Endodermal cell (in vitro differentiated cells): ENCODE data around the gene FASTKD1. TPM values are rescaled to one million over a fixed set of nuclear protein-coding genes. Genes with fewer than 3 reads are reported as not detected.
A peak's percentile ranks its signal among the peaks of the same experiment; 100 is the strongest.

Experiments
- DNase-seq: peaks from one replicate; pipeline ENCODE4 v3.0.0-alpha.2; 2017
- H3K27ac ChIP-seq: 2 replicates; pipeline ENCODE4 v1.5.1; 2013; ENCODE audit warnings: mild to moderate bottlenecking, low read depth, low read length, moderate library complexity
- H3K27me3 ChIP-seq: 2 replicates; pipeline ENCODE4 v1.6.1; 2013; ENCODE audit warnings: mild to moderate bottlenecking, low read length, moderate library complexity; ENCODE audit not compliant: insufficient read depth, control insufficient read depth, poor library complexity, severe bottlenecking
- H3K36me3 ChIP-seq: 2 replicates; pipeline ENCODE4 v1.7.0; 2013; ENCODE audit warnings: mild to moderate bottlenecking, low read length, moderate library complexity; ENCODE audit not compliant: control insufficient read depth, insufficient read depth
- H3K4me1 ChIP-seq: one replicate; pipeline ENCODE4 v1.7.0; 2013; ENCODE audit warnings: low read length; ENCODE audit not compliant: control insufficient read depth, insufficient read depth
- H3K4me3 ChIP-seq: 2 replicates; pipeline ENCODE4 v1.5.1; 2013; ENCODE audit warnings: mild to moderate bottlenecking, low read length, moderate library complexity
- H3K9ac ChIP-seq: 2 replicates; pipeline ENCODE4 v1.6.1; 2013; ENCODE audit warnings: mild to moderate bottlenecking, low read length, moderate library complexity; ENCODE audit not compliant: poor library complexity, severe bottlenecking; ENCODE audit errors: extremely low read depth
- H3K9me3 ChIP-seq: 2 replicates; pipeline ENCODE4 v1.6.1; 2013; ENCODE audit warnings: mild to moderate bottlenecking, low read length, moderate library complexity; ENCODE audit not compliant: control insufficient read depth
- H3K27ac Mint-ChIP-seq: 2 replicates; pipeline ENCODE4 v1.8.0; 2020; ENCODE audit warnings: mixed read lengths
- H3K27me3 Mint-ChIP-seq: 2 replicates; pipeline ENCODE4 v1.8.0; 2021; ENCODE audit warnings: mild to moderate bottlenecking, mixed read lengths; ENCODE audit not compliant: insufficient read depth
- H3K36me3 Mint-ChIP-seq: 2 replicates; pipeline ENCODE4 v1.8.0; 2020; ENCODE audit warnings: low read depth, mixed read lengths
- H3K4me1 Mint-ChIP-seq: 2 replicates; pipeline ENCODE4 v1.8.0; 2020; ENCODE audit warnings: mixed read lengths
- H3K4me3 Mint-ChIP-seq: 2 replicates; pipeline ENCODE4 v1.8.0; 2020; ENCODE audit warnings: mild to moderate bottlenecking, moderate library complexity, mixed read lengths
- H3K9me3 Mint-ChIP-seq: 2 replicates; pipeline ENCODE4 v1.8.0; 2020; ENCODE audit warnings: mild to moderate bottlenecking, mixed read lengths
- WGBS, 2 experiments: methylation state at CpG; one replicate each; pipeline versions ENCODE4 v1.1.5 to v1.1.7; 2013; ENCODE audit warnings: missing lambda C conversion rate in 2 of 2, mixed read lengths in 1 of 2; ENCODE audit not compliant: insufficient coverage in 1 of 2, insufficient read length in 1 of 2; 5-methylcytosine and 5-hydroxymethylcytosine counted together
- total RNA-seq, 2 donors: library from RNA; stranded (reverse); fragmentation: NEBNext Ultra II Directional in 1 of 2; extraction: Animal tissue kit (Norgen Biotek cat#: 25700) in 1 of 2; gene quantifications; 2 replicates in 1 of 2; 3 replicates in 1 of 2; pipeline ENCODE4 v1.2.1, GENCODE V29; 2021
- TF ChIP-seq, protein P1 (sequence below): fragments of 200-600 bp; sonication (generic); conservative IDR thresholded peaks from 2 replicates; pipeline ENCODE4 v1.5.0; 2021; ENCODE audit warnings: antibody characterized with exemption, mild to moderate bottlenecking

FASTKD1 gene
- total RNA-seq, 2 donors from 2014 or later, result 45.2 to 56.0 TPM

DNA sequence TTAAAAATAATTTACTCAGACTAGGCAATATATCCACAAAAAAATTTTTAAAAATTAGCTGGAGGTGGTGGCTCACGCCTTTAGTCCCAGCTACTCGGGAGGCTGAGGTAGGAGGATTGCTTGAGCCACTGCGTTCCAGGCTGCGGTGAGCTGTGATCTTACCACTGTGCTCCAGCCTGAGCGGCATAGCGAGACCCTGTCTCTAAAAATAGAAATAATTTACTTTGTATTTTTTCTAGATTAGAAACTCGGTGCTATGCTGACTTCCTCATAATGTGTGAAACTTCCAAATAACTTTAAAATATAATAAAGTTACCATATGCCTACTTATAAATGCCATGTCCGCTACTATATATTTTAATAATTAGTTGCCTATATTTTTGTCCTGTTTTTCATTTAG, 17.1 kb upstream of the FASTKD1 start:
- no peak overlapping the region for H3K27ac ChIP-seq
- Mint-ChIP-seq H3K4me1 (peaks cover 7% of the 10 kb centered on the region), H3K9me3 (peaks cover 4% of the 10 kb centered on the region), H3K4me3 (no peak overlapping the region), H3K27me3 (no peaks in the 10 kb centered on the region), H3K27ac (peak overlapping the region; percentile 5), H3K36me3 (peaks cover 14% of the 10 kb centered on the region)
- no peak overlapping the region for H3K9ac ChIP-seq
- H3K36me3 ChIP-seq, result no peaks in the 10 kb centered on the region
- no peak overlapping the region for H3K4me3 ChIP-seq
- 94 to 98% methylated on average over 4 to 7 of the region's 8 CpGs for WGBS, 2 experiments
- no peaks in the 10 kb centered on the region for H3K9me3 ChIP-seq
- TF ChIP-seq, protein P1, sequence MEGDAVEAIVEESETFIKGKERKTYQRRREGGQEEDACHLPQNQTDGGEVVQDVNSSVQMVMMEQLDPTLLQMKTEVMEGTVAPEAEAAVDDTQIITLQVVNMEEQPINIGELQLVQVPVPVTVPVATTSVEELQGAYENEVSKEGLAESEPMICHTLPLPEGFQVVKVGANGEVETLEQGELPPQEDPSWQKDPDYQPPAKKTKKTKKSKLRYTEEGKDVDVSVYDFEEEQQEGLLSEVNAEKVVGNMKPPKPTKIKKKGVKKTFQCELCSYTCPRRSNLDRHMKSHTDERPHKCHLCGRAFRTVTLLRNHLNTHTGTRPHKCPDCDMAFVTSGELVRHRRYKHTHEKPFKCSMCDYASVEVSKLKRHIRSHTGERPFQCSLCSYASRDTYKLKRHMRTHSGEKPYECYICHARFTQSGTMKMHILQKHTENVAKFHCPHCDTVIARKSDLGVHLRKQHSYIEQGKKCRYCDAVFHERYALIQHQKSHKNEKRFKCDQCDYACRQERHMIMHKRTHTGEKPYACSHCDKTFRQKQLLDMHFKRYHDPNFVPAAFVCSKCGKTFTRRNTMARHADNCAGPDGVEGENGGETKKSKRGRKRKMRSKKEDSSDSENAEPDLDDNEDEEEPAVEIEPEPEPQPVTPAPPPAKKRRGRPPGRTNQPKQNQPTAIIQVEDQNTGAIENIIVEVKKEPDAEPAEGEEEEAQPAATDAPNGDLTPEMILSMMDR, result no peak
- no peak for DNase-seq
- H3K4me1 ChIP-seq, result no peaks in the 10 kb centered on the region
- no peaks in the 10 kb centered on the region for H3K27me3 ChIP-seq

DNA sequence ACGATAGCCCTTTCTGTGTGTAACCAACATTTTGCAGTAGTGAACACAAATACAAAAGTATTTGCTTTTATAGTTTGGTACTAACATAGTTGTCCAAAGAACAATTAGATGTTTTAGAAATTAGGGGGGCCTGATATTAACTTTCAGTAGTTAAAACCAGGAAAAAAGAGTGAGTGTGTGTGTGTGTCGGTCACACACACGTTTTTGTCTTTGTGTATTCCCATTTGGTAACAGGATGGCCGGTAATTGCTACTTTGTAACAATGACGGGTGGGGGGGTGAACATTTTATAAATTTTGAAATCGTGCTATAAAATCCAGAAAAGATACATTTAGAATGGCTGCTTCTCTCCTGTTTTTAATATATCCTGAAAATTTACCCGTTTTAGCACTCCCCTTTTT, 12.0 kb upstream of the FASTKD1 start:
- peak overlapping the region; percentile 97 for H3K4me3 Mint-ChIP-seq
- Histone ChIP-seq H3K27me3 (no peaks in the 10 kb centered on the region), H3K4me1 (no peaks in the 10 kb centered on the region), H3K27ac (peak overlapping the region; percentile 35), H3K9me3 (peaks cover 18% of the 10 kb centered on the region), H3K9ac (peak overlapping the region; percentile 98), H3K36me3 (no peaks in the 10 kb centered on the region), H3K4me3 (peak overlapping the region; percentile 100)
- DNase-seq, result no peak
- peaks cover 11% of the 10 kb centered on the region for H3K4me1 Mint-ChIP-seq
- H3K27me3 Mint-ChIP-seq, result no peaks in the 10 kb centered on the region
- peaks cover 17% of the 10 kb centered on the region for H3K36me3 Mint-ChIP-seq
- TF ChIP-seq, protein P1, result no peak
- peak overlapping the region; percentile 100 for H3K27ac Mint-ChIP-seq
- H3K9me3 Mint-ChIP-seq, result peaks cover 22% of the 10 kb centered on the region
- 17 to 39% methylated on average over 3 to 7 of the region's 7 CpGs for WGBS, 2 experiments

DNA sequence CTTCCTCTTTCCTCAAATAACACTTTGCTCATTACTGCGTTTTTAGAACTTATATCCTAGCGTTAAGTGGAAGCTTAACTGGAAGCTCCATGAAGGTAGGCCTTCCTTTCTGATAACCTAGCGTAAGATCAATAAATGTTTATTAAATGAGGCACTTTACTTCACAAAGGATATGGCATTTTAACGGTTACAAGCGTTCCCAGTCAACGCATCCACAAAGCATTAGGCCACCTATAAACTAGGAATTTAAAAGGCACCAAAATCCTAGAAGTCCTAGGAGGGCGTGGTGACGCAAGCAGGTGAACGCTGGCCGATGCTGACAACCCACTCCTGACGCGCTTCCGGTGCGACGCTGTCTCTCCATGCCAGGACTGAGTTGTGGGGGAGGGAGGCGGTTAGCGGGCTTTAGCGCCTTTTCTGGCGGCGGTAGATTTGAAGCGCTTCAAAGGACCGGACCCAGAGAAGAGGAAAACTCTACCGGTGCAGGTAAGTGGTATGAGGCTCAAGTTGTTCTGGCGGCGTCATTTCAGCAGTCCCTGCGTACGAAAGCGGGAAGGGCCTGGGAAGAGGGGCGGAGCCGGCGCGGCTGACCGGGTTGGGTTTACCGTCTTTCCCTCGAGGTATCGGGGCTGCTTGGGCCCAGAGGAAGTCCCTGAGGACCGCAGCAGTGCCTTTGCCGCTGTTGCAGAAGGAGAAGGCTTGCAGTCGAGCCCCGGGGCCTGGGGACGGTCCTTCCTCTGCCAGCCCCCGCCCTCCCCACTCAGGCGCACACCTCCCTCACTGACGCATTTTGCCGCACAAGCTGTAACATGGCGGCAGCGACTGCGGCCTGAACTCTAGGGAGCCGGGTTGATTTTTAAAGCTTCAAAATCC, 10.6 kb upstream of the FASTKD1 start, which contains the start of gene PPIG:
TSS of gene PPIG (plus strand) at position 347 of the 873 bp plus-strand sequence. CDS start 19,691 bp downstream, outside the sequence.
- Mint-ChIP-seq H3K27me3 (peaks cover 10% of the 10 kb centered on the region), H3K9me3 (peaks cover 18% of the 10 kb centered on the region), H3K27ac (peak within 1 kb of the TSS; percentile 100), H3K36me3 (peaks cover 8% of the 10 kb centered on the region), H3K4me1 (peaks cover 11% of the 10 kb centered on the region), H3K4me3 (peak within 1 kb of the TSS; percentile 97)
- no peaks in the 10 kb centered on the region for H3K4me1 ChIP-seq
- TF ChIP-seq, protein P1, result no peak
- H3K36me3 ChIP-seq, result no peaks in the 10 kb centered on the region
- 6 to 8% methylated on average over 32 to 49 of the region's 49 CpGs for WGBS, 2 experiments
- H3K27ac ChIP-seq, result peak within 1 kb of the TSS; percentile 87
- peak within 1 kb of the TSS; percentile 98 for H3K9ac ChIP-seq
- H3K4me3 ChIP-seq, result peak within 1 kb of the TSS; percentile 100
- peaks cover 18% of the 10 kb centered on the region for H3K9me3 ChIP-seq
- H3K27me3 ChIP-seq, result peaks cover 3% of the 10 kb centered on the region
- DNase-seq, result peak; percentile 94
